ENCODE results near the gene LSM14B.
A peak's percentile ranks its signal among the peaks of the same experiment; 100 is the strongest.

LSM14B gene

DNA sequence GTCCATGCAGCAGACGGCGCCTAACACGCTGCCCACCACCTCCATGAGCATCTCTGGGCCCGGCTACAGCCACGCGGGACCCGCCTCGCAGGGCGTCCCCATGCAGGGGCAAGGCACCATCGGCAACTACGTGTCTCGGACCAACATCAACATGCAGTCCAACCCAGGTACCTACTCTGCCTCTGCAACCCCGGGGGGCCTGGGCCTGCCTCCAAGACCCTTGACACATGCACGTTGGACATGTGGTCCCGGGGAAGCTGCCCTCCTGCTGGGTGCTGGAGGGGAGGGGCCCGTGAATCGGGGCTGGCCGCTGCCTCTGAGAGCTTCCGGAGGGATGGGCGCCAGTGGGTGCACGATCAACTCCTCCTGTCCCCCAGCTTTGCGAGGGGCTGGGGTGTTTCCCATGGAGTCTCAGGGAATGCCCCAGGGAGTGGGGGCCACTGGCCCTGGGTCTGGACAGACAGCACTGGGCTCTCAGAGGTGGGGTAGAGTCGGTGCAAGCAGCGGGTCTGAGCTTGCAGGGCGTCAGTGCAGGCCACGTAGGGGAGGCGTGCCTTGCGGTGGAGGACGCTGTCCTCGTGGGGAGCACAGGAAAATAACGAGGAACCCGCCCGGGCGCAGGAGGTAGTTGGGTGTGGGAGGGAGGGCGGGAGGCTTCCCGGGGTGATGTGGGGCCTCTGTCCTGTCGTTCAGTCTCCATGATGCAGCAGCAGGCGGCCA, 40.6 kb downstream of the LSM14B start:
- no peak for TF ChIP-seq CTCF (conservative IDR thresholded peaks at IDR 0.05; ENCODE audit: control insufficient read depth, insufficient read depth, low read depth, low read length)
- DNase-seq (ENCODE audit: low read depth): no peak

DNA sequence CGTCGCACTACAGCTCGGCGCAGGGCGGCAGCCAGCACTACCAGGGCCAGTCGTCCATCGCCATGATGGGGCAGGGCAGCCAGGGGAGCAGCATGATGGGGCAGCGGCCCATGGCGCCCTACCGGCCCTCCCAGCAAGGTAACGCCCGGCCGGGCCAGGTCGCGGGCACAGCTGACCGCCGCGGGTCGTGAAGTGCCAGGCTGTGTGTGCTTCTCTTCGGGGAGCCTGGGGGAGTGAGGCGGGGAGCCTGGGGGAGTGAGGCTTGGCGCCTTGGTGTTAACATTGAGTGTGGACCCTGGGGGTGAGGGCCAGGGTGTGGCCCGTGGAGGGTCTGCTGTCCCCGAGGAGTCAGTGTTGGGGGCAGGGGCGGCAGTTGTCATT, 41.2 kb downstream of the LSM14B start:
- TF ChIP-seq CTCF (conservative IDR thresholded peaks at IDR 0.05; ENCODE audit: control insufficient read depth, insufficient read depth, low read depth, low read length): no peak
- DNase-seq (ENCODE audit: low read depth): no peak
- H3K4me3 ChIP-seq (ENCODE audit: control insufficient read depth, low read depth, low read length): no peak overlapping the region

More for the DNA sequence above, 40.6 kb downstream of the LSM14B start:
- no peak overlapping the region for H3K4me3 ChIP-seq (ENCODE audit: control insufficient read depth, low read depth, low read length)

- H3K4me3 ChIP-seq (ENCODE audit: control insufficient read depth, low read depth, low read length): no peak overlapping the region
- DNase-seq (ENCODE audit: low read depth): no peak
- TF ChIP-seq CTCF (conservative IDR thresholded peaks at IDR 0.05; ENCODE audit: control insufficient read depth, insufficient read depth, low read depth, low read length): no peak
Observed at GRCh38 chr20:62163986-62164762, 41.9 kb downstream of the LSM14B start.

DNA sequence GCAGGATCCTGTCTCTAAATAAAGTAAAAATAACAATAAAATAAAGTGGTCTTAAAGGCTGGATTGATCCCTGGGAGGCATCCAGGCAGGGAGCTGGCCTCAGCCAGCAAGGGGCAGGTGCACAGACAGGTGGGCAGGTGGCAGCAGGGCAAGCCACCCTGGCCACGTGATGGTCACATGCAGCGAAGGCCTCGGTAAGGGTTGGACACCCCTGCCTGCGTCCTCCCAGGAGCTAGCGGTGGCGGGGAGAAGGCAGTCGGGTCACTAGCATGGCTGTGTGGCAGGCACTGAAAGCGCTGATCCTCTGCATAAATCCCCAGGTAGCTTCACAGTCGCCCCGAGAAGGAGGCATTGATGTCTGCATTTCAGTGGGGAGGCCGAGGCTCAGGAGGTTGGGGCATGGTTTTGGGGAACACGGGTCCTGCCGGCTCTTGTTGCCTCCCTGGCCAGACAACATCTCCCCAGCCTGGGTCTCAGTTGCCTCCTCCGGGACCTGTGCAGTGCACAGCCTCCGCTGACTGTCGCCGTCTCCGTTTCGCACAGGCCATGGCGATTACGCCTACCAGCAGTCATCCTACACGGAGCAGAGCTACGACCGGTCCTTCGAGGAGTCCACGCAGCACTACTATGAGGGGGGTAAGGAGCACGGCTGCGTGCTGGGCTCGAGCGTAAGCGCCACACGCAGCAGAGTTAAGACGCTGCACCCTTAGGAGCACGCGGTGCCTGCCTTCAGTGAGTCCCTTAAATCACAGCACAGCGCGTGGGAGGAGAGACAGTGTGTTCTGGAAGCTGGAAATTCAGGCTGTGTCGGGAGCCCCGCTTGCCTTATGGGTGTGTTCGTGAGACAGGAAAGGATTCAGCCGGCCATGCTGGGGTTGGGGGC, 42.8 kb downstream of the LSM14B start:
- TF ChIP-seq CTCF (conservative IDR thresholded peaks at IDR 0.05; ENCODE audit: control insufficient read depth, insufficient read depth, low read depth, low read length): no peak
- H3K4me3 ChIP-seq (ENCODE audit: control insufficient read depth, low read depth, low read length): no peak overlapping the region

GRCh38 chr20:62165762-62166399, 43.6 kb downstream of the LSM14B start:
- no peak for TF ChIP-seq CTCF (conservative IDR thresholded peaks at IDR 0.05; ENCODE audit: control insufficient read depth, insufficient read depth, low read depth, low read length)
- no peak overlapping the region for H3K4me3 ChIP-seq (ENCODE audit: control insufficient read depth, low read depth, low read length)
- DNase-seq (ENCODE audit: low read depth): peak; percentile 64

More for the DNA sequence above, 42.8 kb downstream of the LSM14B start:
- no peak for DNase-seq (ENCODE audit: low read depth)

DNA sequence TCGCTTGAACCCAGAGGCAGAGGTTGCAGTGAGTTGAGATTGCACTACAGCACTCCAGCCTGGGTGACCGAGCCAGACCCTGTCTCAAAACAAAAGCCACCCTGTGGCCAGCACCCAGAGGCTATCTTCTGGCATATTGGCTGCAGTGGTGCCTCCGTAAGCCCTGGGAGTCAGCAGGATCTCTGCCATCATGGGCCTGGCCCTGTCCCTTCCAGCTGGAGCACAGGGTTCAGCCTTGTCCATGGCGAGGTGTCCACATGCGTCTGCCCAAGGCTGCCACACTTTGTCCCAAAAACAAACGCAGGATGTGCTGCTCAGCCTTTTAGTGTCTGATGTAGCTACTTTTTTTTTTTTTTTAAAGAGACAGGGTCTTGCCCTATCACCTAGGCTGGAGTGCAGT, 45.2 kb downstream of the LSM14B start:
- DNase-seq (ENCODE audit: low read depth): no peak
- no peak for TF ChIP-seq CTCF (conservative IDR thresholded peaks at IDR 0.05; ENCODE audit: control insufficient read depth, insufficient read depth, low read depth, low read length)
- H3K4me3 ChIP-seq (ENCODE audit: control insufficient read depth, low read depth, low read length): no peak overlapping the region

Measured in fibroblast of mammary gland (primary cell).